GM06990 (cell line): ENCODE data around the gene FDX1.
A peak's percentile ranks its signal among the peaks of the same experiment; 100 is the strongest.

ENCODE experiments used
- DNase-seq: peaks from one replicate; pipeline ENCODE4 v3.0.0-alpha.2; 2011; ENCODE audit not compliant: insufficient read length; ENCODE audit errors: extremely low read depth
- H3K27me3 ChIP-seq: replicated peaks from 2 replicates; pipeline ENCODE4 v1.6.0; 2011; ENCODE audit warnings: low read length; ENCODE audit not compliant: control insufficient read depth, insufficient read depth
- H3K36me3 ChIP-seq: 2 replicates; pipeline ENCODE4 v1.5.1; 2011; ENCODE audit warnings: low read length; ENCODE audit not compliant: control insufficient read depth, insufficient read depth
- H3K4me3 ChIP-seq: replicated peaks from 2 replicates; pipeline ENCODE4 v1.5.1; 2011; ENCODE audit warnings: low read depth, mild to moderate bottlenecking, control low read depth, low read length
- TF ChIP-seq, protein P1 (sequence below): IDR thresholded peaks from 2 replicates; pipeline ENCODE4 v1.5.1; 2011; ENCODE audit warnings: low read length, control low read depth, mild to moderate bottlenecking, inconsistent platforms; ENCODE audit not compliant: insufficient read depth, poor library complexity, severe bottlenecking

Gene FDX1

DNA sequence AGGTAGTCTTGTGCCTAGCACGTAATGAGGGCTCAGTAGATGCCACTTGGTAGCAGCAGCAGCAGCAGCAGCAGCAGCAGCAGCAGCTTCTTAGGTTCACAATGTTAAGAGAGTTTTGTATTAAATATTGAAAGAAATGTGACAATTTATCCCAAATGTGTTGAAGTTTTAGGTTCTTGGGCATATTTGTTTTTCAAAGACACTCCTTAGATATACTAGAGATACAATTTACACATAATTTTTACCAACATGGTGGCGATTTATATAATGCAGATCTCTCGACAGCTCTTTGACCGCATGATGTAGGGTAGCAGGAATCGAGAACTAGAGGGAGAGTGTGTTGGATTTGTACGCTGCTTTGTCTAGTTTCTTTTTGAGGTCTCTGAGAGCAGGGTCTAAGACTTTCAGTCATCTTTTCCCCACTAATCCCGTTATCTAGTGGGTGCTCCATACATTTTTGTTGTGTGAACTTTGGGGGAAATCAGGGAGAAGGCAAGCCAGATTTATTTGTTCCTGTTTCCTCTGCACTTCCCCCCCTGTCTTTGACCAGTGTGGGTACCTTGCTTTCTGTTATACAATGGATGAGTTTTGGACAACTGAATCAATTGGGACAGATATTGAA lies 1.4 kb downstream of the FDX1 start:
- Histone ChIP-seq H3K27me3 (no peaks in the 10 kb centered on the region), H3K4me3 (peak overlapping the region; percentile 92)
- DNase-seq: no peak

DNA sequence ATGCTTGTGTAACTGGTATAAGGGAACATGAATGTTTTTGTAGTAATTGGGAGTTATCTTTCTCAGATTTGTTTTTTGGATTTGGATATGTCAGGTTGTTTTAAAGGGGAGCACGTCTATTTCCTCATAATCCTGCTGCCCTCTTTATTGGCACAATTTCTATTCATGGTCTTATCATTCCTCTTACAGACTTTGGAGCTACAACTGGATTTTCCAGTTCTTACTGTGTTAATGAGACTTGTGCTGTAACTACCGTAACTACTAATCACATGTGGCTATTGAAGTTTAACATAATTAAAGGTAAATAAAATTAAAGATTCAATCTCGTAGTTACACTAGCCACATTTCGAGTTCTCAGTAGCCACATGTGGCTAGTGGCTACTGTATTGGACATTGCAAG lies 1.9 kb downstream of the FDX1 start:
- Histone ChIP-seq H3K4me3 (peak overlapping the region; percentile 92), H3K36me3 (no peaks in the 10 kb centered on the region), H3K27me3 (no peaks in the 10 kb centered on the region)
- no peak for DNase-seq
- TF ChIP-seq, protein P1, sequence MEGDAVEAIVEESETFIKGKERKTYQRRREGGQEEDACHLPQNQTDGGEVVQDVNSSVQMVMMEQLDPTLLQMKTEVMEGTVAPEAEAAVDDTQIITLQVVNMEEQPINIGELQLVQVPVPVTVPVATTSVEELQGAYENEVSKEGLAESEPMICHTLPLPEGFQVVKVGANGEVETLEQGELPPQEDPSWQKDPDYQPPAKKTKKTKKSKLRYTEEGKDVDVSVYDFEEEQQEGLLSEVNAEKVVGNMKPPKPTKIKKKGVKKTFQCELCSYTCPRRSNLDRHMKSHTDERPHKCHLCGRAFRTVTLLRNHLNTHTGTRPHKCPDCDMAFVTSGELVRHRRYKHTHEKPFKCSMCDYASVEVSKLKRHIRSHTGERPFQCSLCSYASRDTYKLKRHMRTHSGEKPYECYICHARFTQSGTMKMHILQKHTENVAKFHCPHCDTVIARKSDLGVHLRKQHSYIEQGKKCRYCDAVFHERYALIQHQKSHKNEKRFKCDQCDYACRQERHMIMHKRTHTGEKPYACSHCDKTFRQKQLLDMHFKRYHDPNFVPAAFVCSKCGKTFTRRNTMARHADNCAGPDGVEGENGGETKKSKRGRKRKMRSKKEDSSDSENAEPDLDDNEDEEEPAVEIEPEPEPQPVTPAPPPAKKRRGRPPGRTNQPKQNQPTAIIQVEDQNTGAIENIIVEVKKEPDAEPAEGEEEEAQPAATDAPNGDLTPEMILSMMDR: no peak

More for the DNA sequence above, 1.4 kb downstream of the FDX1 start:
- TF ChIP-seq, protein P1: no peak
- no peaks in the 10 kb centered on the region for H3K36me3 ChIP-seq

DNA sequence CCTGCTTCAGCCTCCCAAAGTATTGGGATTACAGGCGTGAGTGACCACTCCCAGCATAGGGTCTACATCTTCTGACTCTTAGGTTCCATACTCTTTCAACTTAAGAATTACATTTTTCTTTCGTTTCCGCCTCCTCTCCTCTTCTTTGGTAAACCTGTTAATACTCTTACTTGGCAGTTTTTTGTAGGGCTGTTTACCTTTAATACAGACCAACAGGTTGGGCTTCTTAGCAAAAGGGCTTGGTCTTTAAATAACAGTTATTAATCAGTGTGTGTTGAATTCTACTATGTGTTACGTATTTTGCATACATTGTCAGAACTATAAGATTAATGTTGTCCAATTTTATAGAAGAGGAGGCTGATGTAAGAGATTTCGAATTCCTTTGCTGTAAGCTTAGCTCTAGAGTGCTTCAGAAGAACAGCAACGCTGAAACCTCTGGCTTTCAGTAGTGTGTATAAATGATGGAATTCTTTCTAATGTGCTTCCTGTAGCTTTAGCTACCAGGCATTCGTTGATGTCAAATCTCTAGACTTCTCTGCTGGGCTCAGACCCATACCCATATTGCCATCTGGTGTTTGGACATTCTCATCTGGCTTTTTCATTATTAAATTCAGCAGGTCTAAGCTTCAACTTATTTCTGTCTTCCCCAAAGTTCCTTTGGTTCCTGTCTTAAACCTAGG lies 3.1 kb downstream of the FDX1 start:
- TF ChIP-seq, protein P1: no peak
- Histone ChIP-seq H3K36me3 (no peaks in the 10 kb centered on the region; the same call in 1 of the 2 replicates), H3K27me3 (no peaks in the 10 kb centered on the region), H3K4me3 (no peak overlapping the region)
- no peak for DNase-seq

DNA sequence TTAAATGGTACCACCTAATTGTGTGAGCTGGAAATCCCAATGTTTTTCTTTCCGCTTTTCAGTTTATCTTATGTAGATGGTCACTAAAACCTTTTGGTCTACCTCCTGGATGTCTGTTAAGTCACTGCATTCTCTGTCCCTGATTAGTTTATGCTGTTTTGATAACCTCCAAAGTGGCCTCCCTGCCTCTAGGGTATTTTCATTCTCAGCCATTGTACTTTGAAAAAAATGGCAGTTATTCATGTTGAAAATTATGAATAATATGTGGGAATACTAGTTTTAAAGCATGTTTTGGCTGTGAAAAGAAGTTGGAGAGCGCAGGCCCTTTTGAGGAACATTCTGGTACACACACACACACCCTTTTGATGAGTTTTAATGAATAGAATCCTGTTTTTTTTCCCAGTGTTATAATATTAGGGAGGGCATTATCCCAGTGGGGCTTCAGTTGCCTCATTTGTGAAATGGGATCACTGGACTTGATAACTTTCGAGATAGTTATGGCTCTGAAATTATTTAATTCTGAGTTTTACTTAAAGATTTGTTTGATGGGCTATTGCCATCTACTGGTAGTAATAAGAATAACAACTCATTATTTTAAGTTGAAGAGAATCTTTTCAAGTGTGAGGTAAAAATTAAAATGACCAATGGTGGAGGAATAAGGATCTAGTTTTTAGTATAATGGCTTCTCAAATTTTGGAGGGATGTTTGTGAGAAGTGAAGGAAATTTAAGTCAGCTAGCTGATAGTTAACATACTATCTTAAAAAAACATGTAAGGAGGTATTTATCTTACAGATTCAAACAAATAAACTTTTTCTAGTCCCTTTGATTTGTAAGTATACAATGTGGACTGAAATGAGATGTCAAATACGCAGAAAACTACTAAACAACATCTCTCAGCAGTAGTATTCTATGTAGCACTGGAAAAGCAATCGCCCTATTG lies 3.9 kb downstream of the FDX1 start:
- Histone ChIP-seq H3K4me3 (no peak overlapping the region), H3K36me3 (no peaks in the 10 kb centered on the region; the same call in 1 of the 2 replicates), H3K27me3 (no peaks in the 10 kb centered on the region)
- no peak for DNase-seq
- TF ChIP-seq, protein P1: peak; percentile 42

DNA sequence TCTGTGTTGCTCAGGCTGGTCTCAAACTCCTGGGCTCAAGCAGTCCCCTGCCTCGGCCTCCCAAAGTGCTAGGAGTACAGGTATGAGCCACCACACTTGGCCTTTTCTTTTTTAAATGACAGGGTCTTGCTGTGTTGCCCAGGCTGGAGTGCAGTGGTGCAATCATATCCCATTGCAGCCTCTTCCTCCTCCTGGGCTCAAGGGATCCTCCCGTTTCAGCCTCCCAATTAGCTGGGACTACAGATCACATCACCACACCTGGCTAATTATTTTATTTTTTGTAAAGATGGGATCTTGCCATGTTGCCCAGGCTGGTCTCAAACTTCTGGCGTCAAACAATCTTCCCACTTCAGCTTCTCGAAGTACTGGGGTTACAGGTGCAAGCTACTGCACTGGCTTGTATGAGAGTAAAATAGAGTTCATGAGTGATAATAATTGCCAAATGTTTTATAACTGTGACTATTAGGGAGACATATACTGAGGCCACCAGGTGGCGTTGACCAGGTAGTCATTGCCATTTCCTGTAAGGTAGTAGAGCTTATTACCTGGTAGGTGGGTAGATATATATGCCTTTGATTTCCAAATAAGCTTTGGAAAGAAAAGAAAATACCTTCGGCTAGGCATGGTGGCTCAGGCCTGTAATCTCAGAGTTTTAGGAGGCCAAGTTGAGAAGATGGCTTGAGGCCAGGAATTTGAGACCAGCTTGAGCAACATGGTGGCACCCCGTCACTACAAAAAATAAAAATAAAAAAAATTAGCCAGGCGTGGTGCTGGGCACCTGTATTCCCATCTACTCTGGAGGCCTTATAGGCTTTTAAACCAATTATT lies 5.4 kb downstream of the FDX1 start:
- DNase-seq: no peak
- TF ChIP-seq, protein P1: peak; percentile 53
- Histone ChIP-seq H3K4me3 (no peak overlapping the region), H3K27me3 (no peaks in the 10 kb centered on the region), H3K36me3 (no peaks in the 10 kb centered on the region; the same call in 1 of the 2 replicates)
